ENCODE measurements around the gene PRICKLE2. TPM values are rescaled to one million over a fixed set of nuclear protein-coding genes. Genes with fewer than 3 reads are reported as not detected.

The PRICKLE2 gene
- total and polyA plus RNA-seq, 2 experiments from 2014 or later, result 1.1 to 12.5 TPM

GRCh38 chr3:64049832-64050231, 175.4 kb downstream of the PRICKLE2 start (continued):
- TF ChIP-seq ZNF462 (CRISPR knock-in tag; IDR thresholded peaks at IDR 0.05) (no peak), POLR2AphosphoS5 (IDR thresholded peaks at IDR 0.05; ENCODE audit: low read depth) (no peak), ZNF114 (CRISPR knock-in tag; IDR thresholded peaks at IDR 0.05) (no peak), NANOG (IDR thresholded peaks at IDR 0.05; ENCODE audit: borderline replicate concordance) (no peak)

- Mint-ChIP-seq H3K4me1 (peaks cover 30% of the 10 kb centered on the region), H3K36me3 (ENCODE audit: low read depth) (no peaks in the 10 kb centered on the region), H3K27me3 (ENCODE audit: insufficient read depth, low read depth, poor library complexity) (no peaks in the 10 kb centered on the region), H3K27ac (no peak overlapping the region), H3K4me3 (no peak overlapping the region; the same call in 2 of the 3 replicates), H3K9me3 (no peaks in the 10 kb centered on the region)
- Histone ChIP-seq H3F3A (replicated peaks; ENCODE audit: low read depth) (no peaks in the 10 kb centered on the region), H3K4me1 (ENCODE audit: insufficient read depth) (peaks cover 31% of the 10 kb centered on the region), H2AFZ (no peak overlapping the region), H3K4me3 (no peak overlapping the region), H3K36me3 (ENCODE audit: insufficient read depth) (no peaks in the 10 kb centered on the region), H3K79me2 (replicated peaks; ENCODE audit: insufficient read depth) (no peaks in the 10 kb centered on the region), H4K20me1 (replicated peaks; ENCODE audit: insufficient read depth) (no peaks in the 10 kb centered on the region), H3K27ac (ENCODE audit: low read depth) (no peak overlapping the region), H3K27me3 (ENCODE audit: insufficient read depth) (no peaks in the 10 kb centered on the region), H3K4me2 (peak overlapping the region; percentile 61), H3K9me2 (ENCODE audit: insufficient read depth) (no peaks in the 10 kb centered on the region)
- peak; percentile 23 for ATAC-seq
- no peak for DNase-seq (ENCODE audit: low spot score)
- TF ChIP-seq ZNF331 (CRISPR knock-in tag; IDR thresholded peaks at IDR 0.05; ENCODE audit: low read depth) (no peak), CTCF (conservative IDR thresholded peaks at IDR 0.05; ENCODE audit: low read depth in 2 of 2) (no peak), POLR2AphosphoS5 (IDR thresholded peaks at IDR 0.05; ENCODE audit: low read depth) (no peak)
These were observed 176.1 kb downstream of the PRICKLE2 start for GRCh38 chr3:64049136-64049535.

Measured in GM23338 (cell line).